Astrocyte of the cerebellum (primary cell): ENCODE measurements around the gene ANKHD1.

Experiments
- DNase-seq: peaks from one replicate; pipeline ENCODE4 v3.0.0-alpha.2; 2011; ENCODE audit warnings: low read depth
- H3K4me3 ChIP-seq: 2 replicates; pipeline ENCODE4 v1.5.1; 2011; ENCODE audit warnings: mild to moderate bottlenecking, low read depth, low read length, moderate library complexity
- CTCF ChIP-seq: IDR thresholded peaks from 2 replicates; pipeline ENCODE4 v1.5.1; 2012; ENCODE audit warnings: low read length, low read depth, moderate library complexity, mild to moderate bottlenecking; ENCODE audit errors: missing control alignments
- in situ Hi-C: cut with HindIII; loops from 2 replicates; pipeline ENCODE4 v1.10.0; 2017; ENCODE audit warnings: low sequenced_read_pairs

The ANKHD1 gene

GRCh38 chr5:140372971-140373487, 28.6 kb upstream of the ANKHD1 start:
- peak; percentile 91 for TF ChIP-seq CTCF
- DNase-seq, result peak; percentile 57
- in situ Hi-C loops, result no loop called here
- H3K4me3 ChIP-seq, result no peak overlapping the region

GRCh38 chr5:140381351-140381750, 20.3 kb upstream of the ANKHD1 start:
- no peak for DNase-seq
- no peak for TF ChIP-seq CTCF
- in situ Hi-C loops, result no loop called here

GRCh38 chr5:140381972-140382371, 19.7 kb upstream of the ANKHD1 start:
- H3K4me3 ChIP-seq, result no peak overlapping the region
- in situ Hi-C loops, result no loop called here
- no peak for DNase-seq
- TF ChIP-seq CTCF, result no peak

More at GRCh38 chr5:140381351-140381750, 20.3 kb upstream of the ANKHD1 start:
- H3K4me3 ChIP-seq, result no peak overlapping the region

GRCh38 chr5:140382866-140383265, 18.8 kb upstream of the ANKHD1 start:
- TF ChIP-seq CTCF, result no peak
- no peak overlapping the region for H3K4me3 ChIP-seq
- DNase-seq, result no peak
- in situ Hi-C loops, result no loop called here

GRCh38 chr5:140383300-140383699, 18.3 kb upstream of the ANKHD1 start:
- H3K4me3 ChIP-seq, result no peak overlapping the region
- TF ChIP-seq CTCF, result no peak
- in situ Hi-C loops, result no loop called here
- no peak for DNase-seq

GRCh38 chr5:140388052-140388451, 13.6 kb upstream of the ANKHD1 start:
- no peak overlapping the region for H3K4me3 ChIP-seq
- in situ Hi-C loops, result no loop called here
- no peak for DNase-seq
- no peak for TF ChIP-seq CTCF

- in situ Hi-C loops, result no loop called here
- no peak overlapping the region for H3K4me3 ChIP-seq
Measured at GRCh38 chr5:140391312-140391711, 10.3 kb upstream of the ANKHD1 start.

More at GRCh38 chr5:140391312-140391711, 10.3 kb upstream of the ANKHD1 start:
- no peak for DNase-seq
- no peak for TF ChIP-seq CTCF
